H9 (cell line): ENCODE results near the gene FBH1. TPM values are rescaled to one million over a fixed set of nuclear protein-coding genes. Genes with fewer than 3 reads are reported as not detected.

Experiments used
- DNase-seq: peaks from one replicate; pipeline ENCODE4 v3.0.0-alpha.2; 2017
- H2AFZ ChIP-seq: one replicate; pipeline ENCODE4 v1.6.1; 2013; ENCODE audit warnings: mild to moderate bottlenecking, low read length, control low read depth, moderate library complexity
- H2AK5ac ChIP-seq: 2 replicates; pipeline ENCODE4 v1.6.1; 2013; ENCODE audit warnings: low read length, control low read depth, mixed read lengths; ENCODE audit not compliant: insufficient read length
- H2BK120ac ChIP-seq: one replicate; pipeline ENCODE4 v1.6.1; 2013; ENCODE audit warnings: low read depth, mild to moderate bottlenecking, low read length, control low read depth, inconsistent platforms; ENCODE audit not compliant: poor library complexity, severe bottlenecking
- H2BK12ac ChIP-seq: 2 replicates; pipeline ENCODE4 v1.6.1; 2013; ENCODE audit warnings: low read length, control low read depth, mixed read lengths, low read depth; ENCODE audit not compliant: insufficient read length
- H2BK15ac ChIP-seq: 2 replicates; pipeline ENCODE4 v1.6.1; 2013; ENCODE audit warnings: low read depth, low read length, control low read depth
- H2BK20ac ChIP-seq: one replicate; pipeline ENCODE4 v1.6.1; 2013; ENCODE audit warnings: low read depth, mild to moderate bottlenecking, low read length, control low read depth, inconsistent platforms; ENCODE audit not compliant: poor library complexity, severe bottlenecking
- H2BK5ac ChIP-seq: 2 replicates; pipeline ENCODE4 v1.6.1; 2013; ENCODE audit warnings: low read length, control low read depth, mixed read lengths; ENCODE audit not compliant: insufficient read length
- H3K14ac ChIP-seq: 2 replicates; pipeline ENCODE4 v1.6.1; 2013; ENCODE audit warnings: low read length, control low read depth; ENCODE audit not compliant: insufficient read depth
- H3K18ac ChIP-seq: 2 replicates; pipeline ENCODE4 v1.6.1; 2013; ENCODE audit warnings: low read depth, mild to moderate bottlenecking, mixed read lengths, low read length, control low read depth; ENCODE audit not compliant: insufficient read length
- H3K23ac ChIP-seq: 2 replicates; pipeline ENCODE4 v1.6.1; 2013; ENCODE audit warnings: low read length, control low read depth, mixed read lengths, low read depth; ENCODE audit not compliant: insufficient read length
- H3K23me2 ChIP-seq: 2 replicates; pipeline ENCODE4 v1.6.1; 2013; ENCODE audit warnings: low read depth, mild to moderate bottlenecking, mixed read lengths, low read length, control low read depth; ENCODE audit not compliant: insufficient read length, poor library complexity, severe bottlenecking
- H3K27ac ChIP-seq: 2 replicates; pipeline ENCODE4 v1.5.1; 2013; ENCODE audit warnings: low read length, control low read depth, mixed read lengths, low read depth; ENCODE audit not compliant: insufficient read length
- H3K27me3 ChIP-seq: 2 replicates; pipeline ENCODE4 v1.6.1; 2013; ENCODE audit warnings: low read length, control low read depth, inconsistent platforms; ENCODE audit not compliant: insufficient read depth
- H3K4ac ChIP-seq: 2 replicates; pipeline ENCODE4 v1.6.1; 2013; ENCODE audit warnings: low read depth, mild to moderate bottlenecking, control low read depth, inconsistent platforms, low read length, moderate library complexity
- H3K4me1 ChIP-seq: 2 replicates; pipeline ENCODE4 v1.6.1; 2013; ENCODE audit warnings: low read length, control low read depth, inconsistent platforms; ENCODE audit not compliant: insufficient read depth
- H3K4me2 ChIP-seq: 2 replicates; pipeline ENCODE4 v1.6.1; 2013; ENCODE audit warnings: low read length, control low read depth, mixed read lengths; ENCODE audit not compliant: insufficient read length, insufficient read depth
- H3K56ac ChIP-seq: 2 replicates; pipeline ENCODE4 v1.6.1; 2013; ENCODE audit warnings: low read depth, mild to moderate bottlenecking, mixed read lengths, low read length, control low read depth; ENCODE audit not compliant: insufficient read length
- H3K79me1 ChIP-seq: 2 replicates; pipeline ENCODE4 v1.6.1; 2013; ENCODE audit warnings: low read depth, mild to moderate bottlenecking, moderate library complexity, low read length, control low read depth, inconsistent platforms; ENCODE audit not compliant: insufficient read depth, poor library complexity, severe bottlenecking
- H3K79me2 ChIP-seq: 2 replicates; pipeline ENCODE4 v1.6.1; 2013; ENCODE audit warnings: low read length, control low read depth, inconsistent platforms; ENCODE audit not compliant: insufficient read depth
- H3K9ac ChIP-seq: 2 replicates; pipeline ENCODE4 v1.6.1; 2013; ENCODE audit warnings: low read length, control low read depth, mixed read lengths; ENCODE audit not compliant: insufficient read length; ENCODE audit errors: extremely low read depth
- H3K9me3 ChIP-seq: one replicate; pipeline ENCODE4 v1.6.1; 2013; ENCODE audit warnings: low read depth, low read length, inconsistent platforms; ENCODE audit not compliant: control insufficient read depth
- H3T11ph ChIP-seq: one replicate; pipeline ENCODE4 v1.6.1; 2013; ENCODE audit warnings: mild to moderate bottlenecking, low read length, control low read depth, inconsistent platforms
- H4K20me1 ChIP-seq: one replicate; pipeline ENCODE4 v1.6.1; 2013; ENCODE audit not compliant: control insufficient read depth, insufficient read length, insufficient read depth
- H4K5ac ChIP-seq: 2 replicates; pipeline ENCODE4 v1.6.1; 2013; ENCODE audit warnings: low read depth, mild to moderate bottlenecking, mixed read lengths, low read length, control low read depth; ENCODE audit not compliant: insufficient read length
- H4K8ac ChIP-seq: replicated peaks from 2 replicates; pipeline ENCODE4 v1.6.1; 2013; ENCODE audit warnings: low read length, control low read depth, mixed read lengths, low read depth; ENCODE audit not compliant: insufficient read length
- H4K91ac ChIP-seq: 2 replicates; pipeline ENCODE4 v1.6.1; 2013; ENCODE audit warnings: low read depth, mild to moderate bottlenecking, moderate library complexity, mixed read lengths, low read length, control low read depth; ENCODE audit not compliant: insufficient read length
- H3K27ac Mint-ChIP-seq, 3 experiments: 2 replicates in 2 of 3; 3 replicates in 1 of 3; pipeline ENCODE4 v1.8.0; 2020 to 2021; ENCODE audit warnings: mixed read lengths in 3 of 3, mild to moderate bottlenecking in 1 of 3, moderate library complexity in 1 of 3
- H3K27me3 Mint-ChIP-seq: 2 replicates; pipeline ENCODE4 v1.8.0; 2021; ENCODE audit warnings: low read depth, mild to moderate bottlenecking, moderate library complexity, mixed read lengths
- H3K36me3 Mint-ChIP-seq, 3 experiments: 2 replicates in 2 of 3; 3 replicates in 1 of 3; pipeline ENCODE4 v1.8.0; 2020 to 2021; ENCODE audit warnings: low read depth in 3 of 3, mixed read lengths in 3 of 3; ENCODE audit not compliant: insufficient read depth in 1 of 3
- H3K4me1 Mint-ChIP-seq, 2 experiments: 2 replicates each; pipeline ENCODE4 v1.8.0; 2020; ENCODE audit warnings: mixed read lengths in 2 of 2
- H3K4me3 Mint-ChIP-seq, 2 experiments: 2 replicates in 1 of 2; 3 replicates in 1 of 2; pipeline ENCODE4 v1.8.0; 2020 to 2021; ENCODE audit warnings: mild to moderate bottlenecking in 2 of 2, mixed read lengths in 2 of 2, moderate library complexity in 1 of 2
- H3K9me3 Mint-ChIP-seq, 2 experiments: 2 replicates in 1 of 2; 3 replicates in 1 of 2; pipeline ENCODE4 v1.8.0; 2020; ENCODE audit warnings: mild to moderate bottlenecking in 2 of 2, mixed read lengths in 2 of 2, moderate library complexity in 1 of 2
- CTCF ChIP-seq: fragments of 200-600 bp; sonication (generic); conservative IDR thresholded peaks from 3 replicates; pipeline ENCODE4 v1.8.0; 2021; ENCODE audit warnings: antibody characterized with exemption, mild to moderate bottlenecking
- WGBS: extraction: QIAGEN DNeasy Blood & Tissue Kit; methylation state at CpG from one replicate; pipeline ENCODE4 v1.1.7; 2013; ENCODE audit warnings: missing lambda C conversion rate, low lambda C conversion rate, mixed read lengths; ENCODE audit not compliant: insufficient read length; ENCODE audit errors: extremely low coverage; 5-methylcytosine and 5-hydroxymethylcytosine counted together
- total RNA-seq: library from RNA; stranded (reverse); gene quantifications from 2 replicates; pipeline ENCODE4 v1.2.1, GENCODE V29; 2021

FBH1 gene
- total RNA-seq, 1 experiment from 2014 or later, result 52.2 TPM

- no peak overlapping the region for H3K23ac ChIP-seq
- no peaks in the 10 kb centered on the region for H3K79me2 ChIP-seq
- H3K4me3 Mint-ChIP-seq, result no peak overlapping the region
- H2BK120ac ChIP-seq, result no peak overlapping the region
- H3K79me1 ChIP-seq, result no peaks in the 10 kb centered on the region
- no peak for TF ChIP-seq CTCF
- H3K18ac ChIP-seq, result no peak overlapping the region
- H3K27me3 ChIP-seq, result no peaks in the 10 kb centered on the region
- H2AFZ ChIP-seq, result no peak overlapping the region
- no peak overlapping the region for H2BK15ac ChIP-seq
- no peak overlapping the region for H4K8ac ChIP-seq
- H3K9ac ChIP-seq, result no peak overlapping the region
- H4K20me1 ChIP-seq, result no peaks in the 10 kb centered on the region
- no peak overlapping the region for H2AK5ac ChIP-seq
- DNase-seq, result no peak
- no peak overlapping the region for H3K4me2 ChIP-seq
- H3K4ac ChIP-seq, result no peak overlapping the region
- no peaks in the 10 kb centered on the region for H3K9me3 ChIP-seq
- H2BK20ac ChIP-seq, result no peak overlapping the region
- H3K36me3 Mint-ChIP-seq, result no peaks in the 10 kb centered on the region
- H4K91ac ChIP-seq, result no peak overlapping the region
- no peak overlapping the region for H4K5ac ChIP-seq
- H3K27ac ChIP-seq, result no peak overlapping the region
- H3K27me3 Mint-ChIP-seq, result no peaks in the 10 kb centered on the region
- no CpG with 5 or more reads among the region's 6 CpGs for WGBS
- H3K27ac Mint-ChIP-seq, result peak overlapping the region in 1 of 3 experiments; percentile 62; a peak in 1 of 7 replicates
- H3K4me1 Mint-ChIP-seq, result peaks cover 4 to 6% of the 10 kb centered on the region in 2 experiments; a peak in 2 of 4 replicates
- no peak overlapping the region for H3K14ac ChIP-seq
- no peak overlapping the region for H2BK5ac ChIP-seq
- H3K4me1 ChIP-seq, result no peaks in the 10 kb centered on the region; the same call in 1 of the 2 replicates
- no peak overlapping the region for H3K56ac ChIP-seq
- no peak overlapping the region for H2BK12ac ChIP-seq
- H3T11ph ChIP-seq, result no peak overlapping the region
- no peaks in the 10 kb centered on the region for H3K23me2 ChIP-seq
- H3K9me3 Mint-ChIP-seq, result no peaks in the 10 kb centered on the region; a peak in 1 of 5 replicates
Observed at GRCh38 chr10:5958675-5959074, 68.6 kb downstream of the FBH1 start.
